Activated T-helper 1 cell treated with anti-CD3 and anti-CD28 coated beads, Interleukin-12 subunit alpha, Interleukin-12 subunit beta, Interleukin-2, Interleukin-4 antibody, amounts not matched to agents 30 ng/mL and 10 ng/mL and 1 ng/mL, durations not matched to agents 14 hours and 24 hours and 36 hours (primary cell): Measurements from ENCODE around the gene ABCC6. TPM values are rescaled to one million over a fixed set of nuclear protein-coding genes. Genes with fewer than 3 reads are reported as not detected.

Experiments used
- DNase-seq: peaks from one replicate; pipeline ENCODE4 v3.0.0; 2021; ENCODE audit warnings: low spot score
- H3K27ac Mint-ChIP-seq: one replicate; pipeline ENCODE4 v1.8.0; 2021; ENCODE audit warnings: mild to moderate bottlenecking, mixed read lengths
- H3K27me3 Mint-ChIP-seq: one replicate; pipeline ENCODE4 v1.8.0; 2022; ENCODE audit warnings: mild to moderate bottlenecking, moderate library complexity, mixed read lengths; ENCODE audit not compliant: insufficient read depth
- H3K36me3 Mint-ChIP-seq: one replicate; pipeline ENCODE4 v1.8.0; 2021; ENCODE audit warnings: low read depth, mixed read lengths
- H3K4me1 Mint-ChIP-seq: one replicate; pipeline ENCODE4 v1.8.0; 2021; ENCODE audit warnings: low read depth, mixed read lengths
- H3K4me3 Mint-ChIP-seq: one replicate; pipeline ENCODE4 v1.8.0; 2021; ENCODE audit warnings: mild to moderate bottlenecking, moderate library complexity, mixed read lengths
- H3K9me3 Mint-ChIP-seq: one replicate; pipeline ENCODE4 v1.8.0; 2021; ENCODE audit warnings: mixed read lengths
- intact Hi-C: fragments of 100-400 bp; cut with micrococcal nuclease; formaldehyde crosslinking; loops from one replicate; pipeline ENCODE4 v1.15.1; 2024
- total RNA-seq: library from RNA; stranded (reverse); gene quantifications from 2 replicates; pipeline ENCODE4 v1.2.3, GENCODE V29; 2022

The ABCC6 gene
- total RNA-seq, 1 donor from 2014 or later, result not detected

GRCh38 chr16:16139806-16140205 lies 83.5 kb downstream of the ABCC6 start:
- no peak overlapping the region for H3K4me3 Mint-ChIP-seq
- no peaks in the 10 kb centered on the region for H3K27me3 Mint-ChIP-seq
- peaks cover 44% of the 10 kb centered on the region for H3K36me3 Mint-ChIP-seq
- H3K9me3 Mint-ChIP-seq, result no peaks in the 10 kb centered on the region
- intact Hi-C loops, result no loop called here
- H3K27ac Mint-ChIP-seq, result no peak overlapping the region
- DNase-seq, result no peak
- no peaks in the 10 kb centered on the region for H3K4me1 Mint-ChIP-seq

- Mint-ChIP-seq H3K4me3 (no peak overlapping the region), H3K9me3 (no peaks in the 10 kb centered on the region), H3K4me1 (no peaks in the 10 kb centered on the region), H3K36me3 (peaks cover 43% of the 10 kb centered on the region), H3K27ac (no peak overlapping the region), H3K27me3 (no peaks in the 10 kb centered on the region)
- intact Hi-C loops, result no loop called here
- DNase-seq, result no peak
Measured at GRCh38 chr16:16139061-16139460, 84.2 kb downstream of the ABCC6 start.

- H3K27ac Mint-ChIP-seq, result no peak overlapping the region
- no peak overlapping the region for H3K4me3 Mint-ChIP-seq
- no peaks in the 10 kb centered on the region for H3K4me1 Mint-ChIP-seq
- DNase-seq, result no peak
- H3K36me3 Mint-ChIP-seq, result peaks cover 48% of the 10 kb centered on the region
- H3K27me3 Mint-ChIP-seq, result no peaks in the 10 kb centered on the region
- intact Hi-C loops, result no loop called here
- no peaks in the 10 kb centered on the region for H3K9me3 Mint-ChIP-seq
Measured at GRCh38 chr16:16138034-16138635, 85.2 kb downstream of the ABCC6 start.

- Mint-ChIP-seq H3K36me3 (peaks cover 45% of the 10 kb centered on the region), H3K4me3 (no peak overlapping the region), H3K27ac (no peak overlapping the region), H3K27me3 (no peaks in the 10 kb centered on the region), H3K4me1 (no peaks in the 10 kb centered on the region), H3K9me3 (no peaks in the 10 kb centered on the region)
- intact Hi-C loops, result no loop called here
- DNase-seq, result no peak
Measured at GRCh38 chr16:16137110-16137509, 86.2 kb downstream of the ABCC6 start.

- peaks cover 44% of the 10 kb centered on the region for H3K36me3 Mint-ChIP-seq
- intact Hi-C loops, result no loop called here
- no peak for DNase-seq
- no peaks in the 10 kb centered on the region for H3K4me1 Mint-ChIP-seq
- H3K4me3 Mint-ChIP-seq, result no peak overlapping the region
- no peaks in the 10 kb centered on the region for H3K27me3 Mint-ChIP-seq
- H3K27ac Mint-ChIP-seq, result no peak overlapping the region
- H3K9me3 Mint-ChIP-seq, result no peaks in the 10 kb centered on the region
Measured at GRCh38 chr16:16136588-16136987, 86.7 kb downstream of the ABCC6 start.

- no peaks in the 10 kb centered on the region for H3K4me1 Mint-ChIP-seq
- H3K9me3 Mint-ChIP-seq, result no peaks in the 10 kb centered on the region
- no peaks in the 10 kb centered on the region for H3K27me3 Mint-ChIP-seq
- no peak overlapping the region for H3K27ac Mint-ChIP-seq
- H3K36me3 Mint-ChIP-seq, result peaks cover 39% of the 10 kb centered on the region
- intact Hi-C loops, result no loop called here
- DNase-seq, result no peak
- no peak overlapping the region for H3K4me3 Mint-ChIP-seq
Measured at GRCh38 chr16:16133943-16134604, 89.2 kb downstream of the ABCC6 start.

GRCh38 chr16:16131659-16132058 lies 91.6 kb downstream of the ABCC6 start:
- DNase-seq, result no peak

GRCh38 chr16:16131204-16131603 lies 92.1 kb downstream of the ABCC6 start:
- H3K4me3 Mint-ChIP-seq, result no peak overlapping the region
- no peaks in the 10 kb centered on the region for H3K27me3 Mint-ChIP-seq
- H3K36me3 Mint-ChIP-seq, result peaks cover 51% of the 10 kb centered on the region
- intact Hi-C loops, result no loop called here
- peaks cover 8% of the 10 kb centered on the region for H3K4me1 Mint-ChIP-seq
- H3K27ac Mint-ChIP-seq, result no peak overlapping the region
- no peaks in the 10 kb centered on the region for H3K9me3 Mint-ChIP-seq
- DNase-seq, result no peak

More at GRCh38 chr16:16131659-16132058, 91.6 kb downstream of the ABCC6 start:
- no peaks in the 10 kb centered on the region for H3K27me3 Mint-ChIP-seq
- peaks cover 47% of the 10 kb centered on the region for H3K36me3 Mint-ChIP-seq
- H3K4me1 Mint-ChIP-seq, result peaks cover 8% of the 10 kb centered on the region
- intact Hi-C loops, result no loop called here
- no peak overlapping the region for H3K4me3 Mint-ChIP-seq
- H3K27ac Mint-ChIP-seq, result no peak overlapping the region
- H3K9me3 Mint-ChIP-seq, result no peaks in the 10 kb centered on the region

- Mint-ChIP-seq H3K27me3 (no peaks in the 10 kb centered on the region), H3K27ac (peak overlapping the region; percentile 68), H3K9me3 (peaks cover 14% of the 10 kb centered on the region), H3K4me3 (no peak overlapping the region), H3K36me3 (peaks cover 61% of the 10 kb centered on the region), H3K4me1 (peaks cover 8% of the 10 kb centered on the region)
- intact Hi-C loops, result loop anchor here (1.0 to 5.0 kb wide), 6 partner anchors 65 to 361 kb away; no protein-coding TSS in a partner anchor
- peak; percentile 60 for DNase-seq
Measured at GRCh38 chr16:16127469-16128116, 95.7 kb downstream of the ABCC6 start.

- no peak for DNase-seq
- intact Hi-C loops, result loop anchor here (1.0 to 5.0 kb wide), 6 partner anchors 65 to 361 kb away; no protein-coding TSS in a partner anchor
- no peak overlapping the region for H3K4me3 Mint-ChIP-seq
- peaks cover 8% of the 10 kb centered on the region for H3K4me1 Mint-ChIP-seq
- no peaks in the 10 kb centered on the region for H3K27me3 Mint-ChIP-seq
- H3K9me3 Mint-ChIP-seq, result peaks cover 14% of the 10 kb centered on the region
- peaks cover 65% of the 10 kb centered on the region for H3K36me3 Mint-ChIP-seq
- H3K27ac Mint-ChIP-seq, result peak overlapping the region; percentile 68
Measured at GRCh38 chr16:16126896-16127295, 96.4 kb downstream of the ABCC6 start.

GRCh38 chr16:16124974-16125373 lies 98.3 kb downstream of the ABCC6 start:
- Mint-ChIP-seq H3K4me1 (peaks cover 12% of the 10 kb centered on the region), H3K27me3 (no peaks in the 10 kb centered on the region), H3K4me3 (no peak overlapping the region), H3K27ac (no peak overlapping the region), H3K9me3 (peaks cover 14% of the 10 kb centered on the region), H3K36me3 (peaks cover 73% of the 10 kb centered on the region)
- intact Hi-C loops, result loop anchor here (5.0 kb wide), 2 partner anchors 63 to 78 kb away; no protein-coding TSS in a partner anchor
- DNase-seq, result no peak

- H3K9me3 Mint-ChIP-seq, result peaks cover 14% of the 10 kb centered on the region
- no peak for DNase-seq
- H3K36me3 Mint-ChIP-seq, result peaks cover 78% of the 10 kb centered on the region
- no peak overlapping the region for H3K27ac Mint-ChIP-seq
- H3K27me3 Mint-ChIP-seq, result no peaks in the 10 kb centered on the region
- intact Hi-C loops, result no loop called here
- no peak overlapping the region for H3K4me3 Mint-ChIP-seq
- peaks cover 12% of the 10 kb centered on the region for H3K4me1 Mint-ChIP-seq
Measured at GRCh38 chr16:16124438-16124837, 98.9 kb downstream of the ABCC6 start.

- intact Hi-C loops, result no loop called here
Measured at GRCh38 chr16:16122264-16122663, 101.0 kb downstream of the ABCC6 start.

More at GRCh38 chr16:16122264-16122663, 101.0 kb downstream of the ABCC6 start:
- peaks cover 89% of the 10 kb centered on the region for H3K36me3 Mint-ChIP-seq
- H3K4me3 Mint-ChIP-seq, result no peak overlapping the region
- H3K27me3 Mint-ChIP-seq, result no peaks in the 10 kb centered on the region
- no peak overlapping the region for H3K27ac Mint-ChIP-seq
- no peak for DNase-seq
- H3K4me1 Mint-ChIP-seq, result peaks cover 8% of the 10 kb centered on the region
- peaks cover 26% of the 10 kb centered on the region for H3K9me3 Mint-ChIP-seq
